ENCODE results near the gene EYA2. TPM values are rescaled to one million over a fixed set of nuclear protein-coding genes. Genes with fewer than 3 reads are reported as not detected.

EYA2 gene
- total RNA-seq, 1 experiment from 2014 or later = not detected

GRCh38 chr20:47008842-47009518 lies 114.3 kb downstream of the EYA2 start:
- no TSS peak for BruUV-seq (replicated peaks)
- Histone ChIP-seq H3K27ac (ENCODE audit: low read depth, low read length, poor library complexity, severe bottlenecking) (no peak overlapping the region), H3K9me3 (ENCODE audit: low read depth, low read length, poor library complexity, severe bottlenecking) (no peaks in the 10 kb centered on the region), H3K27me3 (replicated peaks; ENCODE audit: insufficient read depth, low read depth, low read length, poor library complexity) (peaks cover 6% of the 10 kb centered on the region), H3K4me1 (ENCODE audit: insufficient read depth, low read length, poor library complexity, severe bottlenecking) (no peaks in the 10 kb centered on the region), H3K4me3 (ENCODE audit: low read depth, low read length, poor library complexity, severe bottlenecking) (no peak overlapping the region), H3K36me3 (ENCODE audit: insufficient read depth, low read length, poor library complexity, severe bottlenecking) (no peaks in the 10 kb centered on the region)
- CTCF ChIA-PET = no interaction called here
- TF ChIP-seq EZH2 (IDR thresholded peaks at IDR 0.05; ENCODE audit: borderline replicate concordance, low read depth, low read length, poor library complexity, severe bottlenecking) (no peak), CTCF (conservative IDR thresholded peaks at IDR 0.05; ENCODE audit: low read depth, low read length) (no peak)
- no peak for DNase-seq (ENCODE audit: low spot score)
- intact Hi-C loops (cut with micrococcal nuclease; ENCODE audit: unreplicated experiment) = no loop called here
- POLR2A ChIA-PET (ENCODE audit: low non-redundant PET) = no interaction called here

GRCh38 chr20:47009784-47010183 lies 115.1 kb downstream of the EYA2 start:
- no peak for DNase-seq (ENCODE audit: low spot score)
- intact Hi-C loops (cut with micrococcal nuclease; ENCODE audit: unreplicated experiment) = no loop called here
- Histone ChIP-seq H3K27me3 (replicated peaks; ENCODE audit: insufficient read depth, low read depth, low read length, poor library complexity) (peaks cover 8% of the 10 kb centered on the region), H3K36me3 (ENCODE audit: insufficient read depth, low read length, poor library complexity, severe bottlenecking) (no peaks in the 10 kb centered on the region), H3K9me3 (ENCODE audit: low read depth, low read length, poor library complexity, severe bottlenecking) (no peaks in the 10 kb centered on the region), H3K27ac (ENCODE audit: low read depth, low read length, poor library complexity, severe bottlenecking) (no peak overlapping the region), H3K4me1 (ENCODE audit: insufficient read depth, low read length, poor library complexity, severe bottlenecking) (no peaks in the 10 kb centered on the region), H3K4me3 (ENCODE audit: low read depth, low read length, poor library complexity, severe bottlenecking) (no peak overlapping the region)
- POLR2A ChIA-PET (ENCODE audit: low non-redundant PET) = no interaction called here
- BruUV-seq (replicated peaks) = no TSS peak
- TF ChIP-seq EZH2 (IDR thresholded peaks at IDR 0.05; ENCODE audit: borderline replicate concordance, low read depth, low read length, poor library complexity, severe bottlenecking) (no peak), CTCF (conservative IDR thresholded peaks at IDR 0.05; ENCODE audit: low read depth, low read length) (no peak)
- CTCF ChIA-PET = no interaction called here

GRCh38 chr20:47011984-47012383 lies 117.3 kb downstream of the EYA2 start:
- no peak for DNase-seq (ENCODE audit: low spot score)
- Histone ChIP-seq H3K9me3 (ENCODE audit: low read depth, low read length, poor library complexity, severe bottlenecking) (no peaks in the 10 kb centered on the region), H3K27me3 (replicated peaks; ENCODE audit: insufficient read depth, low read depth, low read length, poor library complexity) (peaks cover 8% of the 10 kb centered on the region), H3K4me3 (ENCODE audit: low read depth, low read length, poor library complexity, severe bottlenecking) (no peak overlapping the region), H3K27ac (ENCODE audit: low read depth, low read length, poor library complexity, severe bottlenecking) (no peak overlapping the region), H3K4me1 (ENCODE audit: insufficient read depth, low read length, poor library complexity, severe bottlenecking) (no peaks in the 10 kb centered on the region), H3K36me3 (ENCODE audit: insufficient read depth, low read length, poor library complexity, severe bottlenecking) (no peaks in the 10 kb centered on the region)
- no TSS peak for BruUV-seq (replicated peaks)
- intact Hi-C loops (cut with micrococcal nuclease; ENCODE audit: unreplicated experiment) = no loop called here
- TF ChIP-seq CTCF (conservative IDR thresholded peaks at IDR 0.05; ENCODE audit: low read depth, low read length) = no peak
- TF ChIP-seq EZH2 (IDR thresholded peaks at IDR 0.05; ENCODE audit: borderline replicate concordance, low read depth, low read length, poor library complexity, severe bottlenecking) = no peak
- CTCF ChIA-PET = no interaction called here
- POLR2A ChIA-PET (ENCODE audit: low non-redundant PET) = no interaction called here

Data from A673 (cell line).